GM12891 (cell line): ENCODE data around the gene PRKN.
A peak's percentile ranks its signal among the peaks of the same experiment; 100 is the strongest.

ENCODE experiments used
- DNase-seq: peaks from one replicate; pipeline ENCODE4 v3.0.0; 2011; ENCODE audit warnings: low spot score; ENCODE audit not compliant: insufficient read length
- FAIRE-seq: peaks from 2 replicates; lab custom pipeline; 2011; peaks lifted over from hg19 to GRCh38; lab: Jason Lieb, UNC
- PAX5 ChIP-seq: IDR thresholded peaks from 2 replicates; pipeline ENCODE4 v1.6.1; 2011; ENCODE audit warnings: low read length, moderate library complexity, mild to moderate bottlenecking; ENCODE audit not compliant: insufficient read depth, severe bottlenecking
- POLR2A ChIP-seq: IDR thresholded peaks from 2 replicates; pipeline ENCODE4 v1.6.1; 2011; ENCODE audit warnings: low read depth, low read length, control low read depth
- POLR2AphosphoS5 ChIP-seq: IDR thresholded peaks from 2 replicates; pipeline ENCODE4 v1.6.1; 2011; ENCODE audit warnings: low read depth, low read length, control low read depth
- POU2F2 ChIP-seq: IDR thresholded peaks from 2 replicates; pipeline ENCODE4 v1.6.1; 2011; ENCODE audit warnings: low read depth, mild to moderate bottlenecking, control low read depth, low read length, moderate library complexity
- SPI1 ChIP-seq: IDR thresholded peaks from 2 replicates; pipeline ENCODE4 v1.6.1; 2011; ENCODE audit warnings: low read depth, low read length, control low read depth
- TAF1 ChIP-seq: IDR thresholded peaks from 2 replicates; pipeline ENCODE4 v1.6.1; 2011; ENCODE audit warnings: low read depth, low read length, control low read depth

PRKN gene

GRCh38 chr6:162702446-162702845 lies 25.1 kb downstream of the PRKN start:
- TF ChIP-seq POU2F2, result no peak
- TF ChIP-seq POLR2A, result no peak
- no peak for TF ChIP-seq SPI1
- TF ChIP-seq POLR2AphosphoS5, result no peak
- no peak for TF ChIP-seq PAX5
- TF ChIP-seq TAF1, result no peak
- FAIRE-seq (no peak), DNase-seq (no peak)

GRCh38 chr6:162701551-162701950 lies 26.0 kb downstream of the PRKN start:
- FAIRE-seq (no peak), DNase-seq (no peak)
- TF ChIP-seq SPI1, result no peak
- TF ChIP-seq PAX5, result no peak
- no peak for TF ChIP-seq POLR2AphosphoS5
- TF ChIP-seq TAF1, result no peak
- TF ChIP-seq POU2F2, result no peak
- no peak for TF ChIP-seq POLR2A

- TF ChIP-seq SPI1 (no peak), POLR2A (no peak), POU2F2 (no peak), POLR2AphosphoS5 (no peak), PAX5 (no peak), TAF1 (no peak)
- DNase-seq (no peak), FAIRE-seq (no peak)
Observed at GRCh38 chr6:162700966-162701365, 26.6 kb downstream of the PRKN start.

- no peak for FAIRE-seq
- no peak for DNase-seq
- TF ChIP-seq TAF1 (no peak), SPI1 (no peak), POLR2AphosphoS5 (no peak), POLR2A (no peak), PAX5 (no peak), POU2F2 (no peak)
Observed at GRCh38 chr6:162699961-162700360, 27.6 kb downstream of the PRKN start.

GRCh38 chr6:162698440-162698839 lies 29.1 kb downstream of the PRKN start:
- no peak for DNase-seq
- no peak for TF ChIP-seq POLR2A
- TF ChIP-seq SPI1, result no peak
- TF ChIP-seq POLR2AphosphoS5, result no peak
- no peak for TF ChIP-seq POU2F2
- TF ChIP-seq PAX5, result no peak
- TF ChIP-seq TAF1, result no peak
- no peak for FAIRE-seq

- FAIRE-seq, result no peak
- no peak for DNase-seq
- TF ChIP-seq PAX5 (no peak), SPI1 (no peak), POLR2A (no peak), POLR2AphosphoS5 (no peak), POU2F2 (no peak), TAF1 (no peak)
Observed at GRCh38 chr6:162697872-162698403, 29.6 kb downstream of the PRKN start.

- no peak for DNase-seq
- FAIRE-seq, result no peak
- no peak for TF ChIP-seq PAX5
- 0 out of 2 replicates have a peak, but pooled peaks have one; percentile 5 for TF ChIP-seq SPI1
- TF ChIP-seq POLR2AphosphoS5, result no peak
Observed at GRCh38 chr6:162690158-162690557, 37.4 kb downstream of the PRKN start.

- FAIRE-seq, result no peak
- TF ChIP-seq PAX5 (no peak), POLR2A (no peak), TAF1 (no peak), SPI1 (no peak), POU2F2 (no peak), POLR2AphosphoS5 (no peak)
- DNase-seq, result no peak
Observed at GRCh38 chr6:162688751-162689345, 38.7 kb downstream of the PRKN start.

GRCh38 chr6:162685586-162685985 lies 42.0 kb downstream of the PRKN start:
- no peak for DNase-seq
- no peak for FAIRE-seq
- no peak for TF ChIP-seq POLR2AphosphoS5
- TF ChIP-seq SPI1, result no peak
- TF ChIP-seq PAX5, result no peak
- TF ChIP-seq TAF1, result no peak
- TF ChIP-seq POLR2A, result no peak
- no peak for TF ChIP-seq POU2F2

- DNase-seq, result no peak
- TF ChIP-seq SPI1 (no peak), POLR2A (no peak), POLR2AphosphoS5 (no peak), PAX5 (no peak), POU2F2 (no peak), TAF1 (no peak)
- no peak for FAIRE-seq
Observed at GRCh38 chr6:162684961-162685360, 42.6 kb downstream of the PRKN start.
